Kidney (tissue), 14 donors: ENCODE results near the gene PCSK5. TPM values are rescaled to one million over a fixed set of nuclear protein-coding genes. Genes with fewer than 3 reads are reported as not detected.

Experiments
- DNase-seq, 5 donors: peaks; one replicate each; pipeline ENCODE4 v3.0.0-alpha.2; 2013 to 2020
- FAIRE-seq: peaks from 2 replicates; lab custom pipeline; 2012; peaks lifted over from hg19 to GRCh38; lab: Jason Lieb, UNC
- H3K27ac ChIP-seq, 2 donors: one replicate each; pipeline ENCODE4 v1.7.0; 2013; ENCODE audit warnings: low read depth in 2 of 2, low read length in 2 of 2, inconsistent platforms in 1 of 2
- H3K27me3 ChIP-seq: one replicate; pipeline ENCODE4 v1.7.1; 2013; ENCODE audit warnings: low read length, inconsistent platforms; ENCODE audit not compliant: control insufficient read depth, insufficient read depth
- H3K36me3 ChIP-seq, 3 donors: one replicate each; pipeline versions ENCODE4 v1.7.0 to v1.7.1; 2013; ENCODE audit warnings: low read length in 3 of 3, control low read depth in 1 of 3, inconsistent platforms in 1 of 3; ENCODE audit not compliant: insufficient read depth in 3 of 3, control insufficient read depth in 2 of 3
- H3K4me1 ChIP-seq, 3 donors: one replicate each; pipeline versions ENCODE4 v1.7.0 to v1.7.1; 2013; ENCODE audit warnings: low read length in 3 of 3, inconsistent platforms in 1 of 3, low read depth in 1 of 3; ENCODE audit not compliant: control insufficient read depth in 2 of 3, insufficient read depth in 2 of 3
- H3K4me3 ChIP-seq, 3 donors: one replicate each; pipeline versions ENCODE4 v1.7.0 to v1.8.1; 2013; ENCODE audit warnings: low read length in 3 of 3, control low read depth in 1 of 3, inconsistent platforms in 1 of 3
- H3K9ac ChIP-seq, 3 donors: one replicate each; pipeline versions ENCODE4 v1.7.0 to v1.7.1; 2013; ENCODE audit warnings: low read length in 3 of 3, control low read depth in 1 of 3, inconsistent platforms in 1 of 3
- H3K9me3 ChIP-seq, 3 donors: one replicate each; pipeline versions ENCODE4 v1.7.0 to v1.7.1; 2013; ENCODE audit warnings: low read length in 3 of 3, control low read depth in 1 of 3, inconsistent platforms in 1 of 3; ENCODE audit not compliant: control insufficient read depth in 2 of 3, insufficient read depth in 1 of 3
- CTCF ChIP-seq: IDR thresholded peaks from 3 replicates; pipeline ENCODE4 v1.5.1; 2012; ENCODE audit warnings: mild to moderate bottlenecking, moderate library complexity, borderline replicate concordance; ENCODE audit not compliant: insufficient read depth; ENCODE audit errors: extremely low read depth
- intact Hi-C: fragments of 100-400 bp; cut with DNase I; formaldehyde crosslinking; loops from one replicate; pipeline ENCODE4 v1.11.1; 2022
- polyA plus RNA-seq: library from polyadenylated mRNA; stranded (reverse); fragments of 350-450 nt; fragmentation: Illumina TruSeq; extraction: RNeasy Lipid Tissue Mini Kit (QIAGEN cat#74804); gene quantifications from one replicate; pipeline ENCODE4 v1.2.3, GENCODE V29; 2014; ENCODE audit warnings: low read depth, low replicate concordance; ENCODE audit not compliant: insufficient read depth
- total RNA-seq: library from RNA; stranded (reverse); fragmentation: NEBNext Ultra II Directional; extraction: Animal tissue kit (Norgen Biotek cat#: 25700); gene quantifications from one replicate; pipeline ENCODE4 v1.2.1, GENCODE V29; 2021
- donor health status: control.
- donor health status: control.
- donor health status: control.
- donor health status: control.
- donor health status: control.
- donor health status: DM: yes; HTN: yes; CAD: no.
- donor health status: Normal renal cell carcinoma (clear cell type).

The PCSK5 gene
- total and polyA plus RNA-seq, 2 donors from 2014 or later: 1.6 to 14.7 TPM

DNA sequence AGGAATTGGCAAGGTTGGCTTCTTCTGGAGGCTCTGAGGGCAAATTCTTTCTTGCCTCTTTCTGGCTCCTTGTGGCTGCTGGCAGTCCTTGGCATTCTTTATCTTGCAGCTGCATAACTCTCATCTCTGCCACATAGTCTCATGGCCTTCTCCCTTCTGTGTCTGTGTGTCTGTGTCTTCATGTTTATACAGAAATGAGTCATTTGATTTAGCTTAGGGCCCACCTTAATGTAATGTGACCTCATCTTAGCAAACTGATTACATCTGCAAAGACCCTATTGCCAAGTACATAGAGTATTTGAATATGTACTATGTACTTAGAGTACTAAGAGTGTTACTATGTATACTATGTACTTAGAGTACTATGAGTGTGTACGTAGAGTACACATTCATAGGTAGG lies 381.3 kb downstream of the PCSK5 start:
- FAIRE-seq (no peak), DNase-seq (no peak)
- Histone ChIP-seq H3K27ac (no peak overlapping the region), H3K4me1 (no peaks in the 10 kb centered on the region), H3K4me3 (no peak overlapping the region), H3K9me3 (no peaks in the 10 kb centered on the region), H3K27me3 (no peaks in the 10 kb centered on the region), H3K9ac (no peak overlapping the region), H3K36me3 (no peaks in the 10 kb centered on the region)
- no peak for TF ChIP-seq CTCF
- intact Hi-C loops: no loop called here

- Histone ChIP-seq H3K4me1 (no peaks in the 10 kb centered on the region), H3K9me3 (no peaks in the 10 kb centered on the region), H3K27me3 (no peaks in the 10 kb centered on the region), H3K9ac (no peak overlapping the region), H3K36me3 (no peaks in the 10 kb centered on the region), H3K27ac (no peak overlapping the region), H3K4me3 (no peak overlapping the region)
- no peak for TF ChIP-seq CTCF
- DNase-seq (no peak), FAIRE-seq (no peak)
- intact Hi-C loops: no loop called here
Observed at GRCh38 chr9:76289042-76289441, 398.6 kb downstream of the PCSK5 start.

- no peak overlapping the region for H3K4me3 ChIP-seq
- H3K9ac ChIP-seq: no peak overlapping the region
- H3K36me3 ChIP-seq: no peaks in the 10 kb centered on the region
- H3K27ac ChIP-seq: no peak overlapping the region
- H3K4me1 ChIP-seq: no peaks in the 10 kb centered on the region
- TF ChIP-seq CTCF: no peak
- no peaks in the 10 kb centered on the region for H3K27me3 ChIP-seq
- no peaks in the 10 kb centered on the region for H3K9me3 ChIP-seq
- intact Hi-C loops: no loop called here
- FAIRE-seq: no peak
- no peak for DNase-seq
Observed at GRCh38 chr9:76289703-76290102, 399.2 kb downstream of the PCSK5 start.

DNA sequence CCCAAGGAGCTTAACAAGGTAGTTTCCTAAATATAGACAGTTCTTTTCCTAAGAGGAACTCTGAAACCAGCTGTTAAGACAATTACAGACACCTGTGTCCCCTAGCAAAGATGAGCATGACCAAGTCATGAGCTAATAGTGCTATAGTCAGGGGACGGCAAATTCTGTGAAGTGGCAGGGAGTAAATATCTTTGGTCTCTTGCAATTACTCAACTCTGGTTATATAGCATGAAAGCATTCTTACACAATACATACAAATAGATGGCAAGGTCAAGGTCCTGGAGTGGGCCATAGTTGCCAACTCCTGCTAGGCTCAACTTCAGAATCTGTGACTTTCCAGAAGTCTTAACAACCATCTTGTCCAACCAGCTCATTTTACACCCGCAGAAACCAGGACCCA lies 400.1 kb downstream of the PCSK5 start:
- no peak overlapping the region for H3K27ac ChIP-seq
- H3K27me3 ChIP-seq: no peaks in the 10 kb centered on the region
- no peak for FAIRE-seq
- intact Hi-C loops: no loop called here
- DNase-seq: no peak
- no peaks in the 10 kb centered on the region for H3K36me3 ChIP-seq
- H3K9me3 ChIP-seq: no peaks in the 10 kb centered on the region
- TF ChIP-seq CTCF: no peak
- no peaks in the 10 kb centered on the region for H3K4me1 ChIP-seq
- H3K9ac ChIP-seq: no peak overlapping the region
- no peak overlapping the region for H3K4me3 ChIP-seq
